CMK (cell line): Measurements from ENCODE around the gene MAGEB3.

Experiments used
- DNase-seq: peaks from one replicate; pipeline ENCODE4 v3.0.0-alpha.2; 2010; ENCODE audit warnings: low read depth

Gene MAGEB3

DNA sequence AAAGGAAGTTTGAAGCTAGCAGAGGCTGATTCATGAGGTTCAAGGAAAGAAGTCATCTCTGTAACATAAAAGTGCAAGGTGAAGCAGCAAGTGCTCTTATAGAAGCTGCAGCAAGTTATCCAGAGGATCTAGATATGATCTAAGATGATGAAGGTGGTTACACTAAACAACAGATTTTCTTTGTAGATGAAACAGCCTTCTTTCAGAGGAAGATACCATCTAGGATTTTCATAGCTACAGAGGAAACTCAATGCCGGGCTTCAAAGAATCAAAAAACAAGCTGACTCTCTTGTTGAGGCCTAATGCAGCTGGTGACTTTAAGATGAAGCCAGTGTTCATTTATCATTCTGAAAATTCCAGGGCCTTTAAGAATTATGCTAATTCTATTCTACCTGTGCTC, 50.0 kb downstream of the MAGEB3 start:
- no peak for DNase-seq

DNA sequence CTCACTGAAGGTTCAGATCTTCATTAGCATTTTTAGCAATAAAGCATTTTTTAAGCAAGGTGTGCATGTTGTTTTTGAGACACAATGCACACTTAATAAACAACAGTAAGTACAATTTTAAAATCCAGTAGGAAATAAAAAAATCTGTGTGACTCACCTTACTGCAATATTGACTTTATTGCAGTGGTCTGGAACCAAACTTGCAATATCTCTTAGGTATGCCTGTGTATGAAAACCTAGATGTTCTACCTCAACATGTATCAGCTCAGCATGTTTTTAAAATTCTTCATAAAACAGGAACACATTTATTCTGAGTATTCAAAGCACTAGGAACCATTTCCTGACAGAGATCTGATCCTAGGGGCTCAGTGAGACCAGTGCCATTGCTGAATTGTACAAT, 52.1 kb downstream of the MAGEB3 start:
- no peak for DNase-seq

DNA sequence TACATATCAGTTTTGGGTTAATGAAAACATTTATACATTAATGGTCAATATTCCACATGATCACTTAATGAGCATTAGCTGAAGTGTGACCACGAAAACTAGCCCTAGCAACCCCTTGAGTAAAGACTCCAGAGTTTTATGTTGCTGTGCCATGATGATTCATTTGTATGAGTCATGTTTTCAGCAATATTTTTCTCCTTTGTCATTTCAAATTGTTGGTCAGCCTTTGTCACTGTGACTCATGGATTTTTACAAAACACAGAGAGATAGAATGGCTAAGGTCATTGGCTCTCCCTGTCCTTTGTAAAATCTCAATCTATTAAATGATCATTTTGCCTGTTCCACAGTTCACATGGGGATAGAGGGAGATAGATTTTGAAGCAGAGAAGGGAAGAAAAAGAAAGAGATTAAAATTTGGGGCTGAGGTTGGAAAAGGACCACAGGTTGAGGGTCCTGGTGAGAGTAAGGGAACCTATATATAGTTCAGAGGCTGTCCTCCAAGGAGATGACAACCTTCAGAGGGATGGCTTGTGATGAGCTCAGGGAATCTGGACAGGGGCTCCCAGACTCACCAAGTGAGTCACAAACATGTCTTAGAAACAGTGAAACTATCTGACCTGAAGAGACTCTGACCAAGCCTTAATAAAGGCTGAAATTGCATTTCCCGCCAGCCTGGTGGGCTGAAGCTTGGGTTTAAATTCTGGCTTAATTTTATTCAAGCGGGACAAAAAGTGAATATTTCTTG, 53.2 kb downstream of the MAGEB3 start:
- DNase-seq = no peak
